ENCODE measurements around the gene TAF6. TPM values are rescaled to one million over a fixed set of nuclear protein-coding genes. Genes with fewer than 3 reads are reported as not detected.

The TAF6 gene
- total RNA-seq (2021), result 87.1 and 88.9 TPM in 2 replicates
- long read RNA-seq, transcript TAF6-211 (15 exons, 2,464 nt), result major isoform, 252 of 487 reads
- long read RNA-seq, transcript TAF6-201 (15 exons, 2,727 nt), result minor isoform, 29 of 487 reads
- long read RNA-seq, transcript TAF6-209 (15 exons, 2,297 nt), result minor isoform, 41 of 487 reads
- long read RNA-seq, partial matches to known transcripts, result 11 of 487 reads
- long read RNA-seq, other reads (novel, unspliced or antisense), result 150 of 487 reads

DNA sequence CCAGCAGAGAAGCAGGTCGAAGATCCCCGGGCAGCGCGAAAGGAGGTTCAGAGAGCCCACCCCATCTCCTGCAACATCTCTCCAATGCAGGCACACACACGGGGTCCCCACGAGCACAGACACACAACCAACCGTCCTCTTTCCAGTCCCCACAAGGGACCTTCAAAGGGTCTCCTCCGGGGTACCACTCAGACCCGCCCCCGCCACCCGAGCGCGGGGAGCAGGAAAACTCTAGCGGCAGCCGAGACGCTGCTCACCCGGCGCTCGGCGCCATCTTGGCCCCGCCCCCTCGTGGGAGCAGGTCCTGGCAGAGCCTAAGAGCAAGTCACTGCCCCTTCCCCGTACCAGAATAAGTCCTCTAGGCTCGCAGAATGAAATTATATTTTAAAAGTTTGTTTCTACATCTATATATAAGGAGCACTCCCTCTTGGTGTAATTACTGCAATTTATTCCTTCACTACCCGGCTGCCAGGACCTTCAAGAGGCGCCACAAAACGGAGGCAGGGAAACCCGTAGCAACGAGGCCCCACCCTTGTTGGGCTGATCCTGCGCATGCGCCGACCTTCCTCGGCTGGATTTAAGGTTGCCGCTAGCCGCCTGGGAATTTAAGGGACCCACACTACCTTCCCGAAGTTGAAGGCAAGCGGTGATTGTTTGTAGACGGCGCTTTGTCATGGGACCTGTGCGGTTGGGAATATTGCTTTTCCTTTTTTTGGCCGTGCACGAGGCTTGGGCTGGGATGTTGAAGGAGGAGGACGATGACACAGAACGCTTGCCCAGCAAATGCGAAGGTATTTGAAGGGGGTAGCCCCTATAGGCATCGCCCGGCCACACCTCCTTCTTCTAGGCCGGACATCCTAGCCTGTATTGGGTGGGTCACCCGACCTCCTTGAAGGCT is at the start of gene TAF6, which contains the start of gene CNPY4:
TSS of gene TAF6 (minus strand) at position 287 of the 898 bp plus-strand sequence. CDS start 5,149 bp downstream, outside the sequence.
TSS of gene CNPY4 (plus strand) at position 563 of the 898 bp plus-strand sequence. CDS start at position 674, 111 bp downstream.
- no peaks in the 10 kb centered on the region for H3K79me2 ChIP-seq (ENCODE audit: insufficient read depth, low read length)
- TF ChIP-seq, protein P1, sequence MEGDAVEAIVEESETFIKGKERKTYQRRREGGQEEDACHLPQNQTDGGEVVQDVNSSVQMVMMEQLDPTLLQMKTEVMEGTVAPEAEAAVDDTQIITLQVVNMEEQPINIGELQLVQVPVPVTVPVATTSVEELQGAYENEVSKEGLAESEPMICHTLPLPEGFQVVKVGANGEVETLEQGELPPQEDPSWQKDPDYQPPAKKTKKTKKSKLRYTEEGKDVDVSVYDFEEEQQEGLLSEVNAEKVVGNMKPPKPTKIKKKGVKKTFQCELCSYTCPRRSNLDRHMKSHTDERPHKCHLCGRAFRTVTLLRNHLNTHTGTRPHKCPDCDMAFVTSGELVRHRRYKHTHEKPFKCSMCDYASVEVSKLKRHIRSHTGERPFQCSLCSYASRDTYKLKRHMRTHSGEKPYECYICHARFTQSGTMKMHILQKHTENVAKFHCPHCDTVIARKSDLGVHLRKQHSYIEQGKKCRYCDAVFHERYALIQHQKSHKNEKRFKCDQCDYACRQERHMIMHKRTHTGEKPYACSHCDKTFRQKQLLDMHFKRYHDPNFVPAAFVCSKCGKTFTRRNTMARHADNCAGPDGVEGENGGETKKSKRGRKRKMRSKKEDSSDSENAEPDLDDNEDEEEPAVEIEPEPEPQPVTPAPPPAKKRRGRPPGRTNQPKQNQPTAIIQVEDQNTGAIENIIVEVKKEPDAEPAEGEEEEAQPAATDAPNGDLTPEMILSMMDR (conservative IDR thresholded peaks at IDR 0.05), result no peak

More for the DNA sequence above, at the start of gene TAF6, which contains the start of gene CNPY4:
- Histone ChIP-seq H3K14ac (ENCODE audit: insufficient read depth, low read length) (peak within 1 kb of the TSS; percentile 88), H2BK120ac (ENCODE audit: low read depth, low read length, poor library complexity, severe bottlenecking) (no peak within 1 kb of the TSS), H2BK15ac (ENCODE audit: low read depth, low read length) (no peak within 1 kb of the TSS), H3K9me3 (ENCODE audit: control insufficient read depth, low read depth, low read length) (no peaks in the 10 kb centered on the region), H4K5ac (ENCODE audit: insufficient read length, low read depth, low read length) (peak within 1 kb of the TSS; percentile 8), H4K8ac (replicated peaks; ENCODE audit: insufficient read length, low read depth, low read length) (no peak within 1 kb of the TSS), H2AFZ (ENCODE audit: low read length) (no peak within 1 kb of the TSS), H3T11ph (ENCODE audit: low read length) (no peak within 1 kb of the TSS), H3K4me1 (ENCODE audit: insufficient read depth, low read length) (no peaks in the 10 kb centered on the region), H3K9ac (ENCODE audit: extremely low read depth, insufficient read length, low read length) (peak within 1 kb of the TSS; percentile 94), H4K20me1 (ENCODE audit: control insufficient read depth, insufficient read depth, insufficient read length) (no peaks in the 10 kb centered on the region), H2BK12ac (ENCODE audit: insufficient read length, low read depth, low read length) (no peak within 1 kb of the TSS), H3K27me3 (ENCODE audit: insufficient read depth, low read length) (no peaks in the 10 kb centered on the region), H3K27ac (ENCODE audit: insufficient read length, low read depth, low read length) (no peak within 1 kb of the TSS), H3K18ac (ENCODE audit: insufficient read length, low read depth, low read length) (peak within 1 kb of the TSS; percentile 60), H3K23ac (ENCODE audit: insufficient read length, low read depth, low read length) (no peak within 1 kb of the TSS), H2BK5ac (ENCODE audit: insufficient read length, low read length) (no peak within 1 kb of the TSS), H4K91ac (ENCODE audit: insufficient read length, low read depth, low read length) (no peak within 1 kb of the TSS), H3K4me2 (ENCODE audit: insufficient read depth, insufficient read length, low read length) (peak within 1 kb of the TSS; percentile 97), H3K23me2 (ENCODE audit: insufficient read length, low read depth, low read length, poor library complexity, severe bottlenecking) (peaks cover 5% of the 10 kb centered on the region), H3K4ac (ENCODE audit: low read depth, low read length) (no peak within 1 kb of the TSS), H2BK20ac (ENCODE audit: low read depth, low read length, poor library complexity, severe bottlenecking) (no peak within 1 kb of the TSS), H2AK5ac (ENCODE audit: insufficient read length, low read length) (no peak within 1 kb of the TSS), H3K56ac (ENCODE audit: insufficient read length, low read depth, low read length) (no peak within 1 kb of the TSS), H3K79me1 (ENCODE audit: insufficient read depth, low read depth, low read length, poor library complexity, severe bottlenecking) (no peaks in the 10 kb centered on the region)
- Mint-ChIP-seq H3K27me3 (ENCODE audit: low read depth) (no peaks in the 10 kb centered on the region), H3K36me3 (ENCODE audit: insufficient read depth in 1 of 3, low read depth in 3 of 3) (peaks cover 4 to 18% (median 12%) of the 10 kb centered on the region in 3 experiments; a peak in 5 of 7 replicates), H3K9me3 (no peaks in the 10 kb centered on the region), H3K4me3 (peak within 1 kb of the TSS; percentile 96 to 98), H3K4me1 (peaks cover 12 to 13% of the 10 kb centered on the region in 2 experiments), H3K27ac (peak within 1 kb of the TSS; percentile 99)
- no CpG with 5 or more reads among the region's 49 CpGs for WGBS (ENCODE audit: extremely low coverage, insufficient read length, low lambda C conversion rate)
- DNase-seq, result peak; percentile 95
